GM12872 (cell line): ENCODE data around the gene THAP7.

Experiments
- CTCF ChIP-seq: IDR thresholded peaks from 3 replicates; pipeline ENCODE4 v1.5.1; 2011; ENCODE audit warnings: low read depth, mild to moderate bottlenecking, low read length, moderate library complexity; ENCODE audit not compliant: insufficient read depth

THAP7 gene

DNA sequence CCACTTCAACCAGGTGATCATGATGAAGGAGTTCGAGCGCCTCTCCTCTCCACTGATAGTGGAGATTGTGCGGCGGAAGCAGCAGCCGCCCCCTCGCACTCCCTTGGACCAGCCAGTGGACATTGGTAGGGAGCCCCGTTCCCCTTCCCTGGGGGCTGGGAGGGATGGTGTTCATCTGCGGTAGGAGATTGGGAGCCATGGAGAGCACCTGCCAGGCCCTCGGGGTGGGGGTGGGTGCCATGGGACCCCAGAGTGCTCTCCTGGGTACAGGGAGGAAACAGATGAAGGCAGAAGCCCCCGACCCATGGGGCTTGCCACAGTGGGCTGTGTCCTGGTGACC, 7.0 kb downstream of the THAP7 start:
- no peak for TF ChIP-seq CTCF

- no peak for TF ChIP-seq CTCF
Observed at GRCh38 chr22:20994128-20994901, 7.6 kb downstream of the THAP7 start.

DNA sequence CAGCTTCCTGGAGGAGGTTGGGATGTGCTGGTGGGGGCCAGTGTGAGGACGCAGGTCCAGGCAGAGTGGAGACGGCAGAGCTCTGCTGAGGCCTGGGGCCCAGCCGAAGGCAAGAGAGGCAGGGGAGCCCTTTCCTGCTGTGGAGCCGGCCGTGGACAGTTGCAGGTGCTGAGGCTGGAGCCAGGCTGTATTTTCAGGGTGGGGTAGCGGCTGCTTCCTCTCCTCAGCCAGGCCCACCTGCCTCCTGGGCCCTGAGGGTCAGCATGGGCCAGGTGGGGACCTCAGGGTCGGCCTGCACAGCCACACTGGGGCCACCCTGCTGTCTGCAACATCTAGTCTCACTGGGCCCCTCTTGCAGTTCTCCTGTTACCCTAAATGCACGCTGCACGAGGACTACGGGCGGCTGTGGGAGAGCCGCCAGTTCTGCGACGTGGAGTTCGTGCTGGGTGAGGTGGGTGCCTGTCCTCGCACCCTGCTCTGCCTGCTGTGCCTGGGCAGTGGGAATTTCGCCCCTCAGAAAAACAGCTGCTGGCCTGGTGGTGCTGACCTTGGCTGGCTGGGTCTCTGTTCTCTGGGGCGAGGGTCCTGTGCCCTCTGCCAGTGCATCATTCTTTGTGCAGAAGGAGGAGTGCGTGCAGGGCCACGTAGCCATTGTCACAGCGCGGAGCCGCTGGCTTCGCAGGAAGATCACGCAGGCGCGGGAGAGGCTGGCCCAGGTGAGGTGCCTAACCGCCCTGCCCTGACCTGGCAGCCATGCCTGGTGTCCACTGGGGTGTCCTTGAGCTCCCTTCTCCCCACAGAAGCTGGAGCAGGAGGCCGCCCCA, 8.4 kb downstream of the THAP7 start:
- no peak for TF ChIP-seq CTCF

DNA sequence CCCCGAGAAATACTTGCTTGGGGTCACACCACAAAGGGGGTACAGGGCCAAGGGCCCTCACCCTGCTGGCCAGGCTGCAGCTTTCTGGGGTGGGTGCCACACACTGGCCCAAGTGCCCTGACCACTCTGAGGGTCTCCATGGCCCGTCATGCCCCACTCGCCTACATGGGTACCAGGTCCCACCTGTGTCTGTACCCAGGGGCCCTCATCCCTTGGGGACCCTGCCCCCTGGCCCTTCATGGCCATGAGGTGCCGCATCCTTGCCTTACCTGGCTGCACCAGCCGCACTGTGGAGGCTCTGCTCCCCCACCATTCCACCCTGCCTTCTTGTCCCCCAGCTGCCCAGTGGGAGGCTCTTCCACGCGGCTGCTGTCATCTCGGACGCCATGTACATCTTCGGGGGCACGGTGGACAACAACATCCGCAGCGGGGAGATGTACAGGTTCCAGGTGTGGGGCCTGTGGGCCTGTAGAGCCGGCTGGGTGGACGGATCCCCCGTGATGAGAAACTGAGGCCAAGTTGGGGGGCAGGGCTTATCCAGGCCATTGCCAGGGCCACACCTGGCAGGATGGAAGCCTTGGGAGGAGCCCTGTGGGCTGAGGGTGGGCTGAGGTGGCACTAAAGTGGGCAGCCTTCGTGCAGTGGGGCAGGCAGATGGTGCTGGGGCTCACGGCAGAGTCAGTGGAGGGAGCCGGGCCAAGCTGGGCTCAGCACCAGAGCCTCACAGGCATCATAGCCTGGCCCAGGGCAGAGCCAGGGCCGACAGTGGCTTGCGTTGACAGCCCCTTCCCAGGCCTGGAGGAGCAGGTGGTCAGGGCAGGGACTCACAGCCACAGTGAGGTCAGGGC, 9.2 kb downstream of the THAP7 start:
- no peak for TF ChIP-seq CTCF

- no peak for TF ChIP-seq CTCF
Observed at GRCh38 chr22:20992056-20992442, 9.9 kb downstream of the THAP7 start.

DNA sequence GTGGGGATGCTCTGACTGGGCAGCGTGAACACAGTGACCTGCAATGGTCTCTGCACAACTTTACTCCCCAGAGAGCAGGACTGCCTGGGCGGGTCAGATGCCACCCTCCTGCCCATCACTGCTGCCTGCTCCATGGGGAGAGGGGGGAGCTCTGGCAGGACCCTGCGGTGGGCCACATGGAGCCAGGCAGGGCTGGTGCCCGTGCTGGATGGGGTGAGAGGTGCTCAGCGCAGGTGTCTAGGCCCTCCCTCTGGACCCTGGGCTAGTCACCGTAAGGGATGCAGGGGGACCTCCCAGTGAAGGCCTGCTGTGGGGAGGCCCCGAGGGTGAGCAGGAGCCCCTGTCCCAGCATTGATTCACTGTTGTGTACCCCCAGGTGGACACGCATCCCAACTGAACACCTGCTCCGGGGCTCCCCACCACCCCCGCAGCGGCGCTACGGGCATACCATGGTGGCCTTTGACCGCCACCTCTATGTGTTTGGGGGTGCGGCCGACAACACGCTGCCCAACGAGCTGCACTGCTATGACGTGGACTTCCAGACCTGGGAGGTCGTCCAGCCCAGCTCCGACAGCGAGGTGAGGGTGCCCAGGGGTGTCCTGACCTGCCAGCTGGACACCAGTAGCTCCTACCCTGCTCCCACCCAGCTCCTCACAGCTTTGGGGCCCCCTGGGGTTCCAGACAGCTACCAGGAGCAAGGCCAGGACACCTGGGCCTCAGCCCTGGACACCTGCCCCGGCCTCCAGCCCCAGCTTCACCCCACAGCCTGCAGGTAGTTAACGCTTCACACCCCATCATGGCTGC, 10.5 kb downstream of the THAP7 start:
- no peak for TF ChIP-seq CTCF
